Brain microvascular endothelial cell (primary cell): ENCODE measurements around the gene CCNB1IP1.
"Not testable (repeated sequence)": the region's sequence is repeated elsewhere in the genome, so short reads cannot be mapped to it uniquely, and the experiment has no call there.

Experiments used
- DNase-seq: peaks from one replicate; pipeline ENCODE4 v3.0.0-alpha.2; 2020
- H3K27ac ChIP-seq: fragments of 250-450 bp; sonication (Bioruptor Pico); 2 replicates; pipeline ENCODE4 v1.5.1; 2020; ENCODE audit warnings: mild to moderate bottlenecking, moderate library complexity
- H3K27me3 ChIP-seq: fragments of 250-450 bp; sonication (Bioruptor Pico); replicated peaks from 2 replicates; pipeline ENCODE4 v1.5.1; 2020; ENCODE audit warnings: mild to moderate bottlenecking
- H3K36me3 ChIP-seq: fragments of 250-450 bp; sonication (Bioruptor Pico); replicated peaks from 2 replicates; pipeline ENCODE4 v1.5.1; 2020; ENCODE audit warnings: mild to moderate bottlenecking
- H3K4me3 ChIP-seq: 2 replicates; pipeline ENCODE4 v1.5.1; 2011; ENCODE audit warnings: low read depth, mild to moderate bottlenecking, control low read depth, low read length, moderate library complexity
- CTCF ChIP-seq: IDR thresholded peaks from 2 replicates; pipeline ENCODE4 v1.5.1; 2011; ENCODE audit warnings: low read depth, mild to moderate bottlenecking, moderate library complexity, low read length, control low read depth, inconsistent platforms; ENCODE audit errors: missing control alignments
- in situ Hi-C: cut with HindIII; loops from 2 replicates; pipeline ENCODE4 v1.10.0; 2017; ENCODE audit warnings: low sequenced_read_pairs, low pct_ligation_motif_present

CCNB1IP1 gene

GRCh38 chr14:20376071-20376588, 43.1 kb upstream of the CCNB1IP1 start:
- H3K27me3 ChIP-seq: no peaks in the 10 kb centered on the region
- H3K4me3 ChIP-seq: no peak overlapping the region
- DNase-seq: no peak
- in situ Hi-C loops: no loop called here
- peaks cover 88% of the 10 kb centered on the region for H3K36me3 ChIP-seq
- no peak overlapping the region for H3K27ac ChIP-seq
- TF ChIP-seq CTCF: no peak

GRCh38 chr14:20375471-20375870, 42.4 kb upstream of the CCNB1IP1 start:
- Histone ChIP-seq H3K4me3 (no peak overlapping the region), H3K27ac (no peak overlapping the region), H3K27me3 (no peaks in the 10 kb centered on the region), H3K36me3 (peaks cover 88% of the 10 kb centered on the region)
- in situ Hi-C loops: no loop called here
- TF ChIP-seq CTCF: no peak
- DNase-seq: no peak

GRCh38 chr14:20372796-20373195, 39.7 kb upstream of the CCNB1IP1 start:
- in situ Hi-C loops: no loop called here
- no peak for TF ChIP-seq CTCF
- Histone ChIP-seq H3K36me3 (peaks cover 85% of the 10 kb centered on the region), H3K4me3 (no peak overlapping the region), H3K27me3 (no peaks in the 10 kb centered on the region), H3K27ac (no peak overlapping the region)
- DNase-seq: no peak

GRCh38 chr14:20365928-20366327, 32.8 kb upstream of the CCNB1IP1 start:
- no peak for TF ChIP-seq CTCF
- Histone ChIP-seq H3K27me3 (no peaks in the 10 kb centered on the region), H3K36me3 (peaks cover 42% of the 10 kb centered on the region), H3K27ac (no peak overlapping the region), H3K4me3 (no peak overlapping the region)
- DNase-seq: no peak
- in situ Hi-C loops: no loop called here

GRCh38 chr14:20358474-20358873, 25.4 kb upstream of the CCNB1IP1 start:
- H3K27ac ChIP-seq, DNase-seq, H3K27me3 ChIP-seq, H3K4me3 ChIP-seq, in situ Hi-C loops: not testable (repeated sequence)
- H3K36me3 ChIP-seq: peaks cover 46% of the 10 kb centered on the region

GRCh38 chr14:20356422-20356821, 23.3 kb upstream of the CCNB1IP1 start:
- no peak for TF ChIP-seq CTCF
- Histone ChIP-seq H3K4me3 (no peak overlapping the region), H3K27ac (no peak overlapping the region), H3K36me3 (peaks cover 55% of the 10 kb centered on the region), H3K27me3 (no peaks in the 10 kb centered on the region)
- no peak for DNase-seq
- in situ Hi-C loops: no loop called here
